GM12872 (cell line): ENCODE data around the gene NTM.

ENCODE experiments used
- TF ChIP-seq, protein P1 (sequence below): IDR thresholded peaks from 3 replicates; pipeline ENCODE4 v1.5.1; 2011; ENCODE audit warnings: low read depth, mild to moderate bottlenecking, low read length, moderate library complexity; ENCODE audit not compliant: insufficient read depth

Gene NTM

DNA sequence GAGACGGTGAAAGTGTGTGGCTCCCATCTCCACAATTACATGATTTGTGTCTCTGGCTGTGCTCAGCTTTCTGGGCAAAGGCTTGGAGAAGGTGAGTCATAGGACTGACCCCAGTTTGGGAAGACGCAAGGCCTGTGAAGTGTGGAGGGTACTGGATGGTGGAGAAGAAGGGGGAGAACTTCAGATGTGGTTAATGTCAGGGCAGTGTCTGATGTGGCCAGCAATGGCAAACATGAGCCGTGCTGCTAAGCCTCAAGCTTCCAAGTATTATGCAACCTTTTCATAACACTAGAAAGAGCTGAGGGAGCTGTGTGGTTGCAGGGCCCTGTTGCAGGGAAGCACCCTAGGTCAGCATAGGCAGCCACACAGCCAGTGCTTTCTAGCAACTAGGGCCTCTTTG, 110.9 kb downstream of the NTM start:
- TF ChIP-seq, protein P1, sequence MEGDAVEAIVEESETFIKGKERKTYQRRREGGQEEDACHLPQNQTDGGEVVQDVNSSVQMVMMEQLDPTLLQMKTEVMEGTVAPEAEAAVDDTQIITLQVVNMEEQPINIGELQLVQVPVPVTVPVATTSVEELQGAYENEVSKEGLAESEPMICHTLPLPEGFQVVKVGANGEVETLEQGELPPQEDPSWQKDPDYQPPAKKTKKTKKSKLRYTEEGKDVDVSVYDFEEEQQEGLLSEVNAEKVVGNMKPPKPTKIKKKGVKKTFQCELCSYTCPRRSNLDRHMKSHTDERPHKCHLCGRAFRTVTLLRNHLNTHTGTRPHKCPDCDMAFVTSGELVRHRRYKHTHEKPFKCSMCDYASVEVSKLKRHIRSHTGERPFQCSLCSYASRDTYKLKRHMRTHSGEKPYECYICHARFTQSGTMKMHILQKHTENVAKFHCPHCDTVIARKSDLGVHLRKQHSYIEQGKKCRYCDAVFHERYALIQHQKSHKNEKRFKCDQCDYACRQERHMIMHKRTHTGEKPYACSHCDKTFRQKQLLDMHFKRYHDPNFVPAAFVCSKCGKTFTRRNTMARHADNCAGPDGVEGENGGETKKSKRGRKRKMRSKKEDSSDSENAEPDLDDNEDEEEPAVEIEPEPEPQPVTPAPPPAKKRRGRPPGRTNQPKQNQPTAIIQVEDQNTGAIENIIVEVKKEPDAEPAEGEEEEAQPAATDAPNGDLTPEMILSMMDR = no peak

GRCh38 chr11:131481971-131482370, 111.6 kb downstream of the NTM start:
- TF ChIP-seq, protein P1 = no peak

- TF ChIP-seq, protein P1 = no peak
These were observed 113.0 kb downstream of the NTM start for GRCh38 chr11:131483453-131483852.

DNA sequence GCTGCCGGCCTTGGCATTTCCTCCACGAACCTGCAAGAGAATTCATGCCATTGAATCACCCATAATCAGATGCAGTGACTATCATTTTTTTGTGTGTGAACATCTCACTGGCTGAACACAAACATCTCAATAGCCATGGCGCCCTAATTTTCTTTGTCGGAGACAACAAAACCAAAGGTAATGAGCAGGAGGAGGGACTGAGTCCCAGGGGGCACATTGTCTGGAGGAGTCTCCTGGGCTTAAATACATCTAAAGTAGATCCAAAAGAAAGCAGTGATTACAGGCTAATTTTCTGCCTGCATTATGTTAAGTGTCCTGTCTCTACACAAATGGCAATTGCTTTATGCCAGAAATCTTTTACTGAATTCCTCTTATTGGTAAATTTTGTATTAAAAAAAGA, 113.5 kb downstream of the NTM start:
- TF ChIP-seq, protein P1 = no peak

- TF ChIP-seq, protein P1 = no peak
These were observed 115.7 kb downstream of the NTM start for GRCh38 chr11:131486100-131486499.

DNA sequence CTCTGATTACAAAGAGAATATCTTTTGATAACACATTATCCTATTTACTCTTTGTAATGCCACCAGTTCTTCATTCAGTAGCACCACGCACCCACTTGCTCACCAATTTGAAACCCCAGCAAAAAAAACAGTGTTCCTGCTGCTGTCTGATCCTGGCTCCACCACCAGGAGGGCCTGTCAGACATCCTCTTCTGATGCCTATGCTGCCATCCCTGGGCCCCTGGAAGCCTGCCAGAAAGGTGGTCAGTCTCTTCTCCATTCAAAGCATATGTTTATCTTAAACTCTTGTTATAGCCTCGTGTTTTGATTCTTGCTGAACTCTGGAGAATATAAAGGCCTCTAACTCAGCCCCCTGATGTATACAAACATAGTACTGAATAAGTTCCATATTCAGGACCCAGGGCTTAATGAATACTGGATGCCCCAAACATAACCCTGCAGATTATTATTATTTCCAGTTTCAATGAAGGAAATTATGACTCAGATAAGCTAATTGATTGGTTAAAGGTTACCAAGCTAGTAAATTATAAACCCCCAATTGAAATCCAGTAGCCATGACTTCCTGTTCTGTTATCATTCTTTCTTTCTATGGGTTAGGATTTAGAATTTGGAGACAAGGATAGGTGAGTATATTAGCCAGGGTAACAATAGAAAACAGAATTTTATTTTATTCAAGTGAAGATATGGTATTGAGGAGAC, 116.7 kb downstream of the NTM start:
- TF ChIP-seq, protein P1 = no peak

GRCh38 chr11:131488238-131488637, 117.8 kb downstream of the NTM start:
- TF ChIP-seq, protein P1 = no peak
